ENCODE data around the gene SUV39H1.
"Not testable (repeated sequence)": the region's sequence is repeated elsewhere in the genome, so short reads cannot be mapped to it uniquely, and the experiment has no call there.

Gene SUV39H1

GRCh38 chrX:48685416-48685815, 11.1 kb upstream of the SUV39H1 start:
- DNase-seq (ENCODE audit: low read depth in 2 of 2, low spot score in 1 of 2) = no peak

GRCh38 chrX:48688531-48689150, 7.9 kb upstream of the SUV39H1 start:
- no peak for DNase-seq (ENCODE audit: low read depth in 2 of 2, low spot score in 1 of 2)

- no peak for DNase-seq (ENCODE audit: low read depth in 2 of 2, low spot score in 1 of 2)
Observed at GRCh38 chrX:48689208-48689920, 7.2 kb upstream of the SUV39H1 start.

- DNase-seq (ENCODE audit: low read depth in 2 of 2, low spot score in 1 of 2) = not testable (repeated sequence)
Observed at GRCh38 chrX:48691746-48692145, 4.8 kb upstream of the SUV39H1 start.

- no peak for DNase-seq (ENCODE audit: low read depth in 2 of 2, low spot score in 1 of 2)
Observed at GRCh38 chrX:48694776-48695533, 1.6 kb upstream of the SUV39H1 start.

- DNase-seq (ENCODE audit: low read depth in 2 of 2, low spot score in 1 of 2) = no peak
Observed at GRCh38 chrX:48695534-48695896, 1.0 kb upstream of the SUV39H1 start.

GRCh38 chrX:48695925-48696300, 621 bp upstream of the SUV39H1 start:
- no peak for DNase-seq (ENCODE audit: low read depth in 2 of 2, low spot score in 1 of 2)

- no peak for DNase-seq (ENCODE audit: low read depth in 2 of 2, low spot score in 1 of 2)
Observed at GRCh38 chrX:48696909-48697727, 584 bp downstream of the SUV39H1 start.

GRCh38 chrX:48698306-48698705, 1.8 kb downstream of the SUV39H1 start:
- DNase-seq (ENCODE audit: low read depth in 2 of 2, low spot score in 1 of 2) = no peak

- DNase-seq (ENCODE audit: low read depth in 2 of 2, low spot score in 1 of 2) = no peak
Observed at GRCh38 chrX:48700246-48700645, 3.7 kb downstream of the SUV39H1 start.

- DNase-seq (ENCODE audit: low read depth in 2 of 2, low spot score in 1 of 2) = no peak
Observed at GRCh38 chrX:48700951-48701653, 4.6 kb downstream of the SUV39H1 start.

GRCh38 chrX:48702032-48702431, 5.5 kb downstream of the SUV39H1 start:
- DNase-seq (ENCODE audit: low read depth in 2 of 2, low spot score in 1 of 2) = no peak

GRCh38 chrX:48702716-48703115, 6.2 kb downstream of the SUV39H1 start:
- no peak for DNase-seq (ENCODE audit: low read depth in 2 of 2, low spot score in 1 of 2)

- no peak for DNase-seq (ENCODE audit: low read depth in 2 of 2, low spot score in 1 of 2)
Observed at GRCh38 chrX:48703228-48703627, 6.7 kb downstream of the SUV39H1 start.

- no peak for DNase-seq (ENCODE audit: low read depth in 2 of 2, low spot score in 1 of 2)
Observed at GRCh38 chrX:48703642-48704481, 7.3 kb downstream of the SUV39H1 start.

- DNase-seq (ENCODE audit: low read depth in 2 of 2, low spot score in 1 of 2) = no peak
Observed at GRCh38 chrX:48705871-48706270, 9.3 kb downstream of the SUV39H1 start.

- no peak for DNase-seq (ENCODE audit: low read depth in 2 of 2, low spot score in 1 of 2)
Observed at GRCh38 chrX:48709522-48710112, 13.1 kb downstream of the SUV39H1 start.

GRCh38 chrX:48711162-48711928, 14.8 kb downstream of the SUV39H1 start:
- no peak for DNase-seq (ENCODE audit: low read depth in 2 of 2, low spot score in 1 of 2)

Data from stimulated activated CD8-positive, alpha-beta memory T cell treated with anti-CD3 and anti-CD28 coated beads, Interleukin-4, amount 100 ng/mL, for 1 hour (primary cell).